ENCODE measurements around the gene CDKL4. TPM values are rescaled to one million over a fixed set of nuclear protein-coding genes. Genes with fewer than 3 reads are reported as not detected.

The CDKL4 gene
- total RNA-seq, 1 donor from 2014 or later, result 0.24 TPM

DNA sequence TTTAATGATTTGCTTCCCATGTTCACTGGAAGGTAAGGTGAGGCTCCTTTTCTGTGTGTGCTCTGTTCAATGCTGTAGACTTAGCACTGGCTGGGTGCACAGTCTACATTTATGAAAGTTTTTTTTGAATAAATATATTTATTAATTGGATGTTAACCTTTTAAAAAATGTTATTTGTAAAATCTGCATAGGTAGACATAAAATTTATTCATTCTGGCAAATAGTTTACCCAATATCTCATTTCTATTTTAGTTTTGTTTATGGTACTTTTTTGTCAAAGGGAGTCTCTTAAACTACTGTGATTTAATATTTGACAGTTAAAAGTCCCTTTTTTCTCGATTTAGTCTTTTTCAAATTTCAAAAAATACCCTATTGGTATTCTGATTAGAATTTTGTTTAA lies 19.9 kb downstream of the CDKL4 start:
- H3K4me3 Mint-ChIP-seq, result no peak overlapping the region
- H3K9me3 Mint-ChIP-seq, result no peaks in the 10 kb centered on the region
- H3K4me1 Mint-ChIP-seq, result peaks cover 11% of the 10 kb centered on the region
- ATAC-seq (ENCODE audit: low read depth), result no peak
- ChIA-PET CTCF (no interaction called here), POLR2A (no interaction called here)
- H3K27me3 Mint-ChIP-seq, result no peaks in the 10 kb centered on the region
- TF ChIP-seq, protein P1, sequence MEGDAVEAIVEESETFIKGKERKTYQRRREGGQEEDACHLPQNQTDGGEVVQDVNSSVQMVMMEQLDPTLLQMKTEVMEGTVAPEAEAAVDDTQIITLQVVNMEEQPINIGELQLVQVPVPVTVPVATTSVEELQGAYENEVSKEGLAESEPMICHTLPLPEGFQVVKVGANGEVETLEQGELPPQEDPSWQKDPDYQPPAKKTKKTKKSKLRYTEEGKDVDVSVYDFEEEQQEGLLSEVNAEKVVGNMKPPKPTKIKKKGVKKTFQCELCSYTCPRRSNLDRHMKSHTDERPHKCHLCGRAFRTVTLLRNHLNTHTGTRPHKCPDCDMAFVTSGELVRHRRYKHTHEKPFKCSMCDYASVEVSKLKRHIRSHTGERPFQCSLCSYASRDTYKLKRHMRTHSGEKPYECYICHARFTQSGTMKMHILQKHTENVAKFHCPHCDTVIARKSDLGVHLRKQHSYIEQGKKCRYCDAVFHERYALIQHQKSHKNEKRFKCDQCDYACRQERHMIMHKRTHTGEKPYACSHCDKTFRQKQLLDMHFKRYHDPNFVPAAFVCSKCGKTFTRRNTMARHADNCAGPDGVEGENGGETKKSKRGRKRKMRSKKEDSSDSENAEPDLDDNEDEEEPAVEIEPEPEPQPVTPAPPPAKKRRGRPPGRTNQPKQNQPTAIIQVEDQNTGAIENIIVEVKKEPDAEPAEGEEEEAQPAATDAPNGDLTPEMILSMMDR (IDR thresholded peaks at IDR 0.05), result no peak
- H3K27ac Mint-ChIP-seq, result no peak overlapping the region
- intact Hi-C loops (cut with micrococcal nuclease), result no loop called here
- H3K36me3 Mint-ChIP-seq (ENCODE audit: low read depth), result no peaks in the 10 kb centered on the region
- DNase-seq, result no peak

DNA sequence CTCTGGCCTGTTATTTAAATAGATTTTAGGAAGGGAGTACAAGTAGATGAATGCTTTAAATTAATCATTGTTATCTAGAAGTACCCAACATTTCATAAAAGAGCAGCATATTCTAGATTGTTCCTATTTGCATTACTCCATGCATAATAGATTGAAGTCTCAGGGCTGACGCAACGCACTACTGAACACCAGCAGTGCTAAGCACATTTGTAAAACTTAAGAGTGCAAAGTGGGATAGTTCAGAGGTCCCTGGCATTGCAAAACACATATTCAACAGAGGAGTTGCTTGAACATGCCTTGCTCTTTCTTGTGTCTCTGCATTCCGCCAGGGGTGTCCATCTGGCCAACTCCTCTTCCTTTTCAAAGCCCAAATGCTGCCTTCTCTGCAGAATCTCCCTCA lies 22.3 kb downstream of the CDKL4 start:
- Mint-ChIP-seq H3K27ac (no peak overlapping the region), H3K4me3 (no peak overlapping the region), H3K27me3 (no peaks in the 10 kb centered on the region), H3K4me1 (peaks cover 2% of the 10 kb centered on the region), H3K9me3 (no peaks in the 10 kb centered on the region), H3K36me3 (ENCODE audit: low read depth) (no peaks in the 10 kb centered on the region)
- ATAC-seq (ENCODE audit: low read depth), result no peak
- TF ChIP-seq, protein P1 (IDR thresholded peaks at IDR 0.05), result no peak
- ChIA-PET POLR2A (no interaction called here), CTCF (no interaction called here)
- no peak for DNase-seq
- intact Hi-C loops (cut with micrococcal nuclease), result no loop called here

DNA sequence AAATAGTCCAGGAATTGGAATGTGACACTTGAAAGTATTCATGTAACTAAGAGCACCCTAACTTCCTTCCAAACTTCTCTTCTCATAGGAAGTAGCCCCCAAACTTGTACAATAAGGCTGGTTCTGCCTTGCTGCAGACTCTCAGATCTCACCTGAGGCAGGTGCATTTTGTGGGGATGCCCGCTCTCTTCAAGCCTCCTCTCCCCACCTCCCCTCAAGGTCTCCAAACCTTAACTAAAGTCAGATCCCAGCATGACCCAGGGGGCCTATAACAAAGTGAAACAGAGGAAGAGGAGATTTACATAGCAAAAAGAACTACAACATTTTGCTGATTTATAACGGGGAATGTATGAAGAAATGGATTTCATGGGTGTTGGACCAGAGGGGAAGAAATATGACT lies 23.6 kb downstream of the CDKL4 start:
- intact Hi-C loops (cut with micrococcal nuclease), result no loop called here
- Mint-ChIP-seq H3K4me1 (peaks cover 2% of the 10 kb centered on the region), H3K4me3 (no peak overlapping the region), H3K36me3 (ENCODE audit: low read depth) (no peaks in the 10 kb centered on the region), H3K9me3 (no peaks in the 10 kb centered on the region), H3K27me3 (no peaks in the 10 kb centered on the region), H3K27ac (no peak overlapping the region)
- CTCF ChIA-PET, result no interaction called here
- DNase-seq (no peak), ATAC-seq (ENCODE audit: low read depth) (no peak)
- POLR2A ChIA-PET, result no interaction called here
- TF ChIP-seq, protein P1 (IDR thresholded peaks at IDR 0.05), result no peak

DNA sequence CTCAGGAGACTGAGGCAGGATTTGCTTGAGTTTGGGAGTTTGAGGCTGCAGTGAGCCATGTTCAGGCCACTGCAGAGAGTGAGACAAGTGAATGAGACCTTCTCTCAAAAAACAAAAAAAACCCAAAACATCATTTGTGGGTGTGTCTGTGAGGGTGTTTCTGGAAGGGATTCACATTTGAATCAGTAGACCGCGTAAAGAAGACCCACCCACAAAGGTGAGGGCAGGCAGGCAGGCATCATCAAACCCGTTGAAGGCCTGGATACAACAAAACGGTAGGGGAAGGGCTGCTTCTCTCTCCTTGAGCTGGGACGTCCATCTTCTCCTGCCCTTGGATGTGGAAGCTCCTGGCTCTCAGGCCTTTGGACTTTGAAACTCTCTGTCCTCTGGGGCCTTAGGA lies 25.4 kb downstream of the CDKL4 start:
- Mint-ChIP-seq H3K4me3 (no peak overlapping the region), H3K4me1 (peaks cover 2% of the 10 kb centered on the region), H3K27me3 (no peaks in the 10 kb centered on the region), H3K36me3 (ENCODE audit: low read depth) (no peaks in the 10 kb centered on the region), H3K27ac (no peak overlapping the region), H3K9me3 (no peaks in the 10 kb centered on the region)
- TF ChIP-seq, protein P1 (IDR thresholded peaks at IDR 0.05), result no peak
- ChIA-PET POLR2A (interaction anchor here (0.5 kb wide), 1 partner anchor 156 kb away, joined by 3 read pairs; no protein-coding TSS in a partner anchor), CTCF (interaction anchor here (0.9 to 1.0 kb wide), 2 partner anchors 9 to 11 kb away, joined by 3 to 4 read pairs; no protein-coding TSS in a partner anchor)
- ATAC-seq (ENCODE audit: low read depth) (no peak), DNase-seq (no peak)
- intact Hi-C loops (cut with micrococcal nuclease), result no loop called here

DNA sequence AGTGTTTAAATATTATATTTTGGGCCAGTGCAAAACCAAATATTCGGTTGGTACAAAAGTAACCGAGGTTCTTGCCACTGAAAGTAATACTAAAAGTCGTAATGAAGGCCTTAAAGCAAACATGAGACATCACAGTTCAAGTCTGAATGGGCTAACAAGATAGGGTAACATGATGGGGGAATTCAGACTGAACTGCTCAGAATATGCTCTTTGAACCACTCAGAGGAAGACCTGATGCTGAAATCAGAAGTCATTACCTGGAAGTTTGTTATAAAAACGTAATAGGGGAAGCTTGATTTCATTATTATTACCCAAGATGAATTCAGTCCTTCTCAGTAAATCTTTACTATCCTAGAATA lies 26.6 kb downstream of the CDKL4 start:
- peaks cover 2% of the 10 kb centered on the region for H3K4me1 Mint-ChIP-seq
- intact Hi-C loops (cut with micrococcal nuclease), result no loop called here
- no peak overlapping the region for H3K4me3 Mint-ChIP-seq

More for the DNA sequence above, 26.6 kb downstream of the CDKL4 start:
- H3K27ac Mint-ChIP-seq, result no peak overlapping the region
- H3K9me3 Mint-ChIP-seq, result no peaks in the 10 kb centered on the region
- CTCF ChIA-PET, result no interaction called here
- DNase-seq (no peak), ATAC-seq (ENCODE audit: low read depth) (no peak)
- H3K27me3 Mint-ChIP-seq, result no peaks in the 10 kb centered on the region
- no peaks in the 10 kb centered on the region for H3K36me3 Mint-ChIP-seq (ENCODE audit: low read depth)
- POLR2A ChIA-PET, result no interaction called here
- TF ChIP-seq, protein P1 (IDR thresholded peaks at IDR 0.05), result no peak
